Esophagus muscularis mucosa (tissue), 4 donors: Measurements from ENCODE around the gene XKRX.

Source experiments
- EP300 ChIP-seq: sonication (generic); formaldehyde crosslinking; IDR thresholded peaks from one replicate; pipeline ENCODE4 v1.6.1; 2017; ENCODE audit warnings: antibody characterized with exemption
- POLR2A ChIP-seq: fragments of 450-650 bp; IDR thresholded peaks from one replicate; pipeline ENCODE4 v1.6.1; 2017; ENCODE audit warnings: antibody characterized with exemption, moderate library complexity, mild to moderate bottlenecking, low read depth
- POLR2AphosphoS5 ChIP-seq, 2 donors: sonication (generic); formaldehyde crosslinking; IDR thresholded peaks; one replicate each; pipeline ENCODE4 v1.6.1; 2017; ENCODE audit warnings: antibody characterized with exemption in 2 of 2
- TF ChIP-seq, protein P1 (sequence below), 3 experiments: fragments of 200-600 bp in 2 of 3; fragments of 450-650 bp in 1 of 3; sonication (generic) in 2 of 3; IDR thresholded peaks; one replicate each; pipeline ENCODE4 v1.5.1; 2017 to 2019; ENCODE audit warnings: antibody characterized with exemption in 3 of 3, mild to moderate bottlenecking in 2 of 3, moderate library complexity in 1 of 3

DNA sequence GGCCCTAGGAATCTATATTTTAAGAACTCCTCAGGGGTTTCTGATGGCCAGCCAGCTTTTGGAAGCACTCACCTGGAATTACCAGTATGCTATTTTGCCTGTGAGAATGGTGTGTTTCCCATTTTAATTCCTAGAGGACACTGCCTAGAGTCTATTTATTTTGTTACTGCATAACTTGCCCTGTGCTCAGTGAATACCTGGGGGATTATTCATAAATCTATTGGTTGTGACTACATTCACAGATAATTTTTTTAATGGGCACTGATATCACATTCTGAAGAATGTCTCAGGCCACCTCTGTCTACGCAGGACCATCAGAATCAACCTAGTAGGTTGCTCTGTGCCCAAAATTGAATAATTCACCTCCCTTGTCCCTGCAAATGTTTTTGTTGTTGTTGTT, 47.5 kb upstream of the XKRX start:
- TF ChIP-seq, protein P1, sequence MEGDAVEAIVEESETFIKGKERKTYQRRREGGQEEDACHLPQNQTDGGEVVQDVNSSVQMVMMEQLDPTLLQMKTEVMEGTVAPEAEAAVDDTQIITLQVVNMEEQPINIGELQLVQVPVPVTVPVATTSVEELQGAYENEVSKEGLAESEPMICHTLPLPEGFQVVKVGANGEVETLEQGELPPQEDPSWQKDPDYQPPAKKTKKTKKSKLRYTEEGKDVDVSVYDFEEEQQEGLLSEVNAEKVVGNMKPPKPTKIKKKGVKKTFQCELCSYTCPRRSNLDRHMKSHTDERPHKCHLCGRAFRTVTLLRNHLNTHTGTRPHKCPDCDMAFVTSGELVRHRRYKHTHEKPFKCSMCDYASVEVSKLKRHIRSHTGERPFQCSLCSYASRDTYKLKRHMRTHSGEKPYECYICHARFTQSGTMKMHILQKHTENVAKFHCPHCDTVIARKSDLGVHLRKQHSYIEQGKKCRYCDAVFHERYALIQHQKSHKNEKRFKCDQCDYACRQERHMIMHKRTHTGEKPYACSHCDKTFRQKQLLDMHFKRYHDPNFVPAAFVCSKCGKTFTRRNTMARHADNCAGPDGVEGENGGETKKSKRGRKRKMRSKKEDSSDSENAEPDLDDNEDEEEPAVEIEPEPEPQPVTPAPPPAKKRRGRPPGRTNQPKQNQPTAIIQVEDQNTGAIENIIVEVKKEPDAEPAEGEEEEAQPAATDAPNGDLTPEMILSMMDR (IDR thresholded peaks at IDR 0.05): no peak
- TF ChIP-seq POLR2A (no peak), POLR2AphosphoS5 (IDR thresholded peaks at IDR 0.05) (no peak), EP300 (no peak)
